DMS53 treated with DMSO at 0.1 percent for 48 hours (cell line): Measurements from ENCODE around the gene CACNA1C.
"Not testable (repeated sequence)": the region's sequence is repeated elsewhere in the genome, so short reads cannot be mapped to it uniquely, and the experiment has no call there.

Experiments used
- DNase-seq: peaks from one replicate; lab custom pipeline; 2025; ENCODE audit not compliant: unreplicated experiment; lab: John Stamatoyannopoulos, UW

The CACNA1C gene

GRCh38 chr12:2463719-2464118, 410.9 kb downstream of the CACNA1C start:
- no peak for DNase-seq

- no peak for DNase-seq
Measured at GRCh38 chr12:2465681-2466080, 412.9 kb downstream of the CACNA1C start.

GRCh38 chr12:2466211-2466610, 413.4 kb downstream of the CACNA1C start:
- DNase-seq, result no peak

- no peak for DNase-seq
Measured at GRCh38 chr12:2467447-2468195, 414.8 kb downstream of the CACNA1C start.

GRCh38 chr12:2475984-2476383, 423.2 kb downstream of the CACNA1C start:
- no peak for DNase-seq

- no peak for DNase-seq
Measured at GRCh38 chr12:2477009-2477766, 424.4 kb downstream of the CACNA1C start.

- DNase-seq, result no peak
Measured at GRCh38 chr12:2479851-2480535, 427.2 kb downstream of the CACNA1C start.

- DNase-seq, result no peak
Measured at GRCh38 chr12:2481346-2481745, 428.6 kb downstream of the CACNA1C start.

- DNase-seq, result no peak
Measured at GRCh38 chr12:2481951-2482350, 429.2 kb downstream of the CACNA1C start.

GRCh38 chr12:2482938-2483660, 430.3 kb downstream of the CACNA1C start:
- no peak for DNase-seq

- no peak for DNase-seq
Measured at GRCh38 chr12:2483713-2484112, 430.9 kb downstream of the CACNA1C start.

- no peak for DNase-seq
Measured at GRCh38 chr12:2484141-2484776, 431.5 kb downstream of the CACNA1C start.

GRCh38 chr12:2485681-2486080, 432.9 kb downstream of the CACNA1C start:
- no peak for DNase-seq

- no peak for DNase-seq
Measured at GRCh38 chr12:2486796-2487195, 434.0 kb downstream of the CACNA1C start.

GRCh38 chr12:2487278-2487677, 434.5 kb downstream of the CACNA1C start:
- DNase-seq, result no peak

- DNase-seq, result no peak
Measured at GRCh38 chr12:2488131-2488530, 435.3 kb downstream of the CACNA1C start.

- no peak for DNase-seq
Measured at GRCh38 chr12:2488596-2488995, 435.8 kb downstream of the CACNA1C start.

- DNase-seq, result no peak
Measured at GRCh38 chr12:2489275-2489674, 436.5 kb downstream of the CACNA1C start.

GRCh38 chr12:2490831-2491230, 438.0 kb downstream of the CACNA1C start:
- no peak for DNase-seq

GRCh38 chr12:2491349-2491748, 438.6 kb downstream of the CACNA1C start:
- not testable (repeated sequence) for DNase-seq

GRCh38 chr12:2492236-2492635, 439.4 kb downstream of the CACNA1C start:
- no peak for DNase-seq
